Measurements from ENCODE around the gene ITGA7. TPM values are rescaled to one million over a fixed set of nuclear protein-coding genes. Genes with fewer than 3 reads are reported as not detected.

Gene ITGA7
- polyA plus RNA-seq, 1 of the 3 experiments (the other 2 are of a cell fraction), result 19.7 TPM

GRCh38 chr12:55694651-55695050, 13.1 kb downstream of the ITGA7 start:
- TF ChIP-seq MAX (IDR thresholded peaks at IDR 0.05; ENCODE audit: low read depth) (no peak), USF1 (IDR thresholded peaks at IDR 0.05; ENCODE audit: borderline replicate concordance, low read depth) (no peak), RFX5 (IDR thresholded peaks at IDR 0.05; ENCODE audit: low read length) (no peak), CHD2 (IDR thresholded peaks at IDR 0.05; ENCODE audit: low read length, partially characterized antibody) (no peak), POLR2AphosphoS5 (IDR thresholded peaks at IDR 0.05; ENCODE audit: low read depth, low read length) (no peak), TEAD4 (IDR thresholded peaks at IDR 0.05; ENCODE audit: borderline replicate concordance, insufficient read depth) (no peak), FOXM1 (IDR thresholded peaks at IDR 0.05; ENCODE audit: low read depth) (no peak), TAF1 (IDR thresholded peaks at IDR 0.05; ENCODE audit: borderline replicate concordance, low read depth, low read length) (no peak), RCOR1 (IDR thresholded peaks at IDR 0.05; ENCODE audit: low read length) (no peak), MEF2A (IDR thresholded peaks at IDR 0.05; ENCODE audit: borderline replicate concordance, low read depth) (no peak)
- no peaks in the 10 kb centered on the region for H3K79me2 ChIP-seq (ENCODE audit: insufficient read depth)
- H3K4me2 ChIP-seq, result no peak overlapping the region
- H3K9me2 ChIP-seq, result no peaks in the 10 kb centered on the region
- no peaks in the 10 kb centered on the region for H3K4me1 ChIP-seq (ENCODE audit: control insufficient read depth in 1 of 2, insufficient read depth in 2 of 2, low read depth in 1 of 2, low read length in 1 of 2)
- no peaks in the 10 kb centered on the region for H3K36me3 ChIP-seq (replicated peaks in 1 of 2; ENCODE audit: control insufficient read depth in 1 of 2, insufficient read depth in 2 of 2, low read length in 1 of 2)
- POLR2A ChIA-PET, result no interaction called here
- no peaks in the 10 kb centered on the region for H3F3A ChIP-seq (replicated peaks; ENCODE audit: insufficient read depth)
- CTCF ChIA-PET, result interaction anchor here (0.9 to 2.5 kb wide), 2 partner anchors 25 to 38 kb away, joined by 4 to 8 read pairs; no protein-coding TSS in a partner anchor
- no peak overlapping the region for H2AFZ ChIP-seq (ENCODE audit: low read depth)
- H3K9ac ChIP-seq, result no peak overlapping the region
- H3K27me3 ChIP-seq (ENCODE audit: insufficient read depth), result no peaks in the 10 kb centered on the region
- H3K4me3 ChIP-seq (ENCODE audit: low read depth in 2 of 2, low read length in 1 of 2), result no peak overlapping the region
- 63% methylated on average over 1 of the region's 4 CpGs for WGBS (ENCODE audit: low lambda C conversion rate)
- no peaks in the 10 kb centered on the region for H3K9me3 ChIP-seq
- DNase-seq, result no peak
- H3K27ac ChIP-seq (ENCODE audit: low read depth in 2 of 2, low read length in 1 of 2), result no peak overlapping the region
- H4K20me1 ChIP-seq (ENCODE audit: insufficient read depth), result no peaks in the 10 kb centered on the region

- no peaks in the 10 kb centered on the region for H3K27me3 ChIP-seq (ENCODE audit: insufficient read depth)
- H3K4me3 ChIP-seq (ENCODE audit: low read depth in 2 of 2, low read length in 1 of 2), result no peak overlapping the region
- H3K4me1 ChIP-seq (ENCODE audit: control insufficient read depth in 1 of 2, insufficient read depth in 2 of 2, low read depth in 1 of 2, low read length in 1 of 2), result no peaks in the 10 kb centered on the region
- no peak overlapping the region for H2AFZ ChIP-seq (ENCODE audit: low read depth)
- no peak overlapping the region for H3K27ac ChIP-seq (ENCODE audit: low read depth in 2 of 2, low read length in 1 of 2)
- ChIA-PET CTCF (interaction anchor here (0.9 to 2.5 kb wide), 2 partner anchors 25 to 38 kb away, joined by 4 to 8 read pairs; no protein-coding TSS in a partner anchor), POLR2A (no interaction called here)
- H3K36me3 ChIP-seq (replicated peaks in 1 of 2; ENCODE audit: control insufficient read depth in 1 of 2, insufficient read depth in 2 of 2, low read length in 1 of 2), result no peaks in the 10 kb centered on the region
- no peaks in the 10 kb centered on the region for H3K9me2 ChIP-seq
- WGBS (ENCODE audit: low lambda C conversion rate), result 92% methylated on average over 2 of the region's 7 CpGs
- no peaks in the 10 kb centered on the region for H3K79me2 ChIP-seq (ENCODE audit: insufficient read depth)
- no peaks in the 10 kb centered on the region for H3K9me3 ChIP-seq
- H3K4me2 ChIP-seq, result no peak overlapping the region
- H4K20me1 ChIP-seq (ENCODE audit: insufficient read depth), result no peaks in the 10 kb centered on the region
- no peaks in the 10 kb centered on the region for H3F3A ChIP-seq (replicated peaks; ENCODE audit: insufficient read depth)
- DNase-seq, result no peak
- TF ChIP-seq GATA2 (CRISPR knock-in tag; IDR thresholded peaks at IDR 0.05) (no peak), FOSL2 (IDR thresholded peaks at IDR 0.05; ENCODE audit: borderline replicate concordance, low read depth) (no peak), EP300 (IDR thresholded peaks at IDR 0.05; ENCODE audit: borderline replicate concordance in 1 of 2, low read depth in 1 of 2, low read length in 1 of 2) (no peak), RFX5 (IDR thresholded peaks at IDR 0.05; ENCODE audit: low read length) (no peak), MAX (IDR thresholded peaks at IDR 0.05; ENCODE audit: low read depth) (no peak), FOXM1 (IDR thresholded peaks at IDR 0.05; ENCODE audit: low read depth) (no peak), PBX3 (IDR thresholded peaks at IDR 0.05) (no peak), TEAD4 (IDR thresholded peaks at IDR 0.05; ENCODE audit: borderline replicate concordance, insufficient read depth) (no peak), RCOR1 (IDR thresholded peaks at IDR 0.05; ENCODE audit: low read length) (no peak), USF2 (IDR thresholded peaks at IDR 0.05; ENCODE audit: borderline replicate concordance, low read depth, low read length) (no peak), ELF1 (IDR thresholded peaks at IDR 0.05) (no peak), JUND (IDR thresholded peaks at IDR 0.05) (no peak), SIN3A (IDR thresholded peaks at IDR 0.05; ENCODE audit: borderline replicate concordance, low read depth, low read length) (no peak), RXRA (IDR thresholded peaks at IDR 0.05; ENCODE audit: borderline replicate concordance, low read depth) (no peak), RAD21 (IDR thresholded peaks at IDR 0.05; ENCODE audit: low read length) (no peak)
- no peak overlapping the region for H3K9ac ChIP-seq
Observed at GRCh38 chr12:55694188-55694515, 13.6 kb downstream of the ITGA7 start.

Data from SK-N-SH (cell line).